ENCODE results near the gene AMIGO2.

GRCh38 chr12:47120736-47121135 lies 41.0 kb upstream of the AMIGO2 start:
- TF ChIP-seq EZH2 (IDR thresholded peaks at IDR 0.05; ENCODE audit: low read depth, unreplicated experiment) (no peak), EZH2phosphoT487 (IDR thresholded peaks at IDR 0.05; ENCODE audit: unreplicated experiment) (no peak), POLR2AphosphoS5 (IDR thresholded peaks at IDR 0.05; ENCODE audit: low read depth) (no peak), REST (IDR thresholded peaks at IDR 0.05; ENCODE audit: unreplicated experiment) (no peak), STAT1 (IDR thresholded peaks at IDR 0.05; ENCODE audit: unreplicated experiment) (no peak), JUNB (IDR thresholded peaks at IDR 0.05; ENCODE audit: unreplicated experiment) (no peak), CREB1 (CRISPR knock-in tag; IDR thresholded peaks at IDR 0.05; ENCODE audit: low read depth) (no peak), ZNF331 (CRISPR knock-in tag; IDR thresholded peaks at IDR 0.05; ENCODE audit: low read depth) (no peak)
- TF ChIP-seq, protein P1, sequence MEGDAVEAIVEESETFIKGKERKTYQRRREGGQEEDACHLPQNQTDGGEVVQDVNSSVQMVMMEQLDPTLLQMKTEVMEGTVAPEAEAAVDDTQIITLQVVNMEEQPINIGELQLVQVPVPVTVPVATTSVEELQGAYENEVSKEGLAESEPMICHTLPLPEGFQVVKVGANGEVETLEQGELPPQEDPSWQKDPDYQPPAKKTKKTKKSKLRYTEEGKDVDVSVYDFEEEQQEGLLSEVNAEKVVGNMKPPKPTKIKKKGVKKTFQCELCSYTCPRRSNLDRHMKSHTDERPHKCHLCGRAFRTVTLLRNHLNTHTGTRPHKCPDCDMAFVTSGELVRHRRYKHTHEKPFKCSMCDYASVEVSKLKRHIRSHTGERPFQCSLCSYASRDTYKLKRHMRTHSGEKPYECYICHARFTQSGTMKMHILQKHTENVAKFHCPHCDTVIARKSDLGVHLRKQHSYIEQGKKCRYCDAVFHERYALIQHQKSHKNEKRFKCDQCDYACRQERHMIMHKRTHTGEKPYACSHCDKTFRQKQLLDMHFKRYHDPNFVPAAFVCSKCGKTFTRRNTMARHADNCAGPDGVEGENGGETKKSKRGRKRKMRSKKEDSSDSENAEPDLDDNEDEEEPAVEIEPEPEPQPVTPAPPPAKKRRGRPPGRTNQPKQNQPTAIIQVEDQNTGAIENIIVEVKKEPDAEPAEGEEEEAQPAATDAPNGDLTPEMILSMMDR (conservative IDR thresholded peaks at IDR 0.05; ENCODE audit: low read depth in 2 of 2): no peak
- TF ChIP-seq, protein P2, sequence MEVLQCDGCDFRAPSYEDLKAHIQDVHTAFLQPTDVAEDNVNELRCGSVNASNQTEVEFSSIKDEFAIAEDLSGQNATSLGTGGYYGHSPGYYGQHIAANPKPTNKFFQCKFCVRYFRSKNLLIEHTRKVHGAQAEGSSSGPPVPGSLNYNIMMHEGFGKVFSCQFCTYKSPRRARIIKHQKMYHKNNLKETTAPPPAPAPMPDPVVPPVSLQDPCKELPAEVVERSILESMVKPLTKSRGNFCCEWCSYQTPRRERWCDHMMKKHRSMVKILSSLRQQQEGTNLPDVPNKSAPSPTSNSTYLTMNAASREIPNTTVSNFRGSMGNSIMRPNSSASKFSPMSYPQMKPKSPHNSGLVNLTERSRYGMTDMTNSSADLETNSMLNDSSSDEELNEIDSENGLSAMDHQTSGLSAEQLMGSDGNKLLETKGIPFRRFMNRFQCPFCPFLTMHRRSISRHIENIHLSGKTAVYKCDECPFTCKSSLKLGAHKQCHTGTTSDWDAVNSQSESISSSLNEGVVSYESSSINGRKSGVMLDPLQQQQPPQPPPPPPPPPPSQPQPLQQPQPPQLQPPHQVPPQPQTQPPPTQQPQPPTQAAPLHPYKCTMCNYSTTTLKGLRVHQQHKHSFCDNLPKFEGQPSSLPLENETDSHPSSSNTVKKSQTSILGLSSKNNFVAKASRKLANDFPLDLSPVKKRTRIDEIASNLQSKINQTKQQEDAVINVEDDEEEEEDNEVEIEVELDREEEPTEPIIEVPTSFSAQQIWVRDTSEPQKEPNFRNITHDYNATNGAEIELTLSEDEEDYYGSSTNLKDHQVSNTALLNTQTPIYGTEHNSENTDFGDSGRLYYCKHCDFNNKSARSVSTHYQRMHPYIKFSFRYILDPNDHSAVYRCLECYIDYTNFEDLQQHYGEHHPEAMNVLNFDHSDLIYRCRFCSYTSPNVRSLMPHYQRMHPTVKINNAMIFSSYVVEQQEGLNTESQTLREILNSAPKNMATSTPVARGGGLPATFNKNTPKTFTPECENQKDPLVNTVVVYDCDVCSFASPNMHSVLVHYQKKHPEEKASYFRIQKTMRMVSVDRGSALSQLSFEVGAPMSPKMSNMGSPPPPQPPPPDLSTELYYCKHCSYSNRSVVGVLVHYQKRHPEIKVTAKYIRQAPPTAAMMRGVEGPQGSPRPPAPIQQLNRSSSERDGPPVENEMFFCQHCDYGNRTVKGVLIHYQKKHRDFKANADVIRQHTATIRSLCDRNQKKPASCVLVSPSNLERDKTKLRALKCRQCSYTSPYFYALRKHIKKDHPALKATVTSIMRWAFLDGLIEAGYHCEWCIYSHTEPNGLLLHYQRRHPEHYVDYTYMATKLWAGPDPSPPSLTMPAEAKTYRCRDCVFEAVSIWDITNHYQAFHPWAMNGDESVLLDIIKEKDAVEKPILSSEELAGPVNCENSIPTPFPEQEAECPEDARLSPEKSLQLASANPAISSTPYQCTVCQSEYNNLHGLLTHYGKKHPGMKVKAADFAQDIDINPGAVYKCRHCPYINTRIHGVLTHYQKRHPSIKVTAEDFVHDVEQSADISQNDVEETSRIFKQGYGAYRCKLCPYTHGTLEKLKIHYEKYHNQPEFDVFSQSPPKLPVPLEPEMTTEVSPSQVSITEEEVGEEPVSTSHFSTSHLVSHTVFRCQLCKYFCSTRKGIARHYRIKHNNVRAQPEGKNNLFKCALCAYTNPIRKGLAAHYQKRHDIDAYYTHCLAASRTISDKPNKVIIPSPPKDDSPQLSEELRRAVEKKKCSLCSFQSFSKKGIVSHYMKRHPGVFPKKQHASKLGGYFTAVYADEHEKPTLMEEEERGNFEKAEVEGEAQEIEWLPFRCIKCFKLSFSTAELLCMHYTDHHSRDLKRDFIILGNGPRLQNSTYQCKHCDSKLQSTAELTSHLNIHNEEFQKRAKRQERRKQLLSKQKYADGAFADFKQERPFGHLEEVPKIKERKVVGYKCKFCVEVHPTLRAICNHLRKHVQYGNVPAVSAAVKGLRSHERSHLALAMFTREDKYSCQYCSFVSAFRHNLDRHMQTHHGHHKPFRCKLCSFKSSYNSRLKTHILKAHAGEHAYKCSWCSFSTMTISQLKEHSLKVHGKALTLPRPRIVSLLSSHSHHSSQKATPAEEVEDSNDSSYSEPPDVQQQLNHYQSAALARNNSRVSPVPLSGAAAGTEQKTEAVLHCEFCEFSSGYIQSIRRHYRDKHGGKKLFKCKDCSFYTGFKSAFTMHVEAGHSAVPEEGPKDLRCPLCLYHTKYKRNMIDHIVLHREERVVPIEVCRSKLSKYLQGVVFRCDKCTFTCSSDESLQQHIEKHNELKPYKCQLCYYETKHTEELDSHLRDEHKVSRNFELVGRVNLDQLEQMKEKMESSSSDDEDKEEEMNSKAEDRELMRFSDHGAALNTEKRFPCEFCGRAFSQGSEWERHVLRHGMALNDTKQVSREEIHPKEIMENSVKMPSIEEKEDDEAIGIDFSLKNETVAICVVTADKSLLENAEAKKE (CRISPR knock-in tag; IDR thresholded peaks at IDR 0.05): no peak
